ENCODE data around the gene C15orf62. TPM values are rescaled to one million over a fixed set of nuclear protein-coding genes. Genes with fewer than 3 reads are reported as not detected.

The C15orf62 gene
- polyA plus RNA-seq, 1 donor (not counting 4 experiments of a cell fraction or from before 2014, with no cell fraction given) = 0.14 TPM

GRCh38 chr15:40772014-40772413 is 2.2 kb downstream of the C15orf62 start:
- no peaks in the 10 kb centered on the region for H3K9me3 ChIP-seq (ENCODE audit: control insufficient read depth, low read depth, low read length)
- H3K27me3 ChIP-seq (ENCODE audit: control insufficient read depth, extremely low read depth, insufficient read depth, low read length) = no peaks in the 10 kb centered on the region
- no peak overlapping the region for H3K4me2 ChIP-seq (ENCODE audit: control insufficient read depth, extremely low read depth, insufficient read depth, low read depth, low read length)
- no peak overlapping the region for H3K9ac ChIP-seq (ENCODE audit: control insufficient read depth, extremely low read depth, insufficient read depth, low read length)
- H4K20me1 ChIP-seq (ENCODE audit: control insufficient read depth, extremely low read depth, insufficient read depth, low read length) = no peaks in the 10 kb centered on the region
- no peak overlapping the region for H3K27ac ChIP-seq (ENCODE audit: control insufficient read depth, insufficient read depth, low read length)
- H3K9me1 ChIP-seq (ENCODE audit: control insufficient read depth, extremely low read depth, insufficient read depth, low read length) = peaks cover 2% of the 10 kb centered on the region
- TF ChIP-seq CTCF (optimal IDR thresholded peaks at IDR 0.05 in 1 of 3, IDR thresholded peaks at IDR 0.05 in 1 of 3, conservative IDR thresholded peaks at IDR 0.05 in 1 of 3; ENCODE audit: extremely low read depth in 1 of 3, insufficient read depth in 2 of 3, low read length in 3 of 3) (no peak), EZH2 (IDR thresholded peaks at IDR 0.05; ENCODE audit: low read length) (no peak)
- H2AFZ ChIP-seq (ENCODE audit: control insufficient read depth, low read length) = no peak overlapping the region
- H3K36me3 ChIP-seq (ENCODE audit: control insufficient read depth in 2 of 2, extremely low read depth in 1 of 2, insufficient read depth in 2 of 2, low read length in 2 of 2) = peaks cover 30 to 33% of the 10 kb centered on the region in 2 experiments
- peaks cover 42% of the 10 kb centered on the region for H3K4me1 ChIP-seq (ENCODE audit: control insufficient read depth, extremely low read depth, insufficient read depth, low read length)
- H3K4me3 ChIP-seq (ENCODE audit: control insufficient read depth in 2 of 3, extremely low read depth in 1 of 3, insufficient read depth in 2 of 3, low read depth in 1 of 3, low read length in 3 of 3) = no peak overlapping the region
- dilution Hi-C loops (cut with MboI; ENCODE audit: extremely low pct_ligation_motif_present, low sequenced_read_pairs) = no loop called here
- no peak for FAIRE-seq
- no peaks in the 10 kb centered on the region for H3K79me2 ChIP-seq (ENCODE audit: control insufficient read depth, insufficient read depth, low read length)
- DNase-seq (ENCODE audit: low read depth, low spot score) = no peak

- Histone ChIP-seq H3K4me3 (ENCODE audit: control insufficient read depth in 2 of 3, extremely low read depth in 1 of 3, insufficient read depth in 2 of 3, low read depth in 1 of 3, low read length in 3 of 3) (no peak overlapping the region), H3K4me2 (ENCODE audit: control insufficient read depth, extremely low read depth, insufficient read depth, low read depth, low read length) (no peak overlapping the region), H3K9me1 (ENCODE audit: control insufficient read depth, extremely low read depth, insufficient read depth, low read length) (no peaks in the 10 kb centered on the region), H3K9ac (ENCODE audit: control insufficient read depth, extremely low read depth, insufficient read depth, low read length) (no peak overlapping the region), H3K27me3 (ENCODE audit: control insufficient read depth, extremely low read depth, insufficient read depth, low read length) (no peaks in the 10 kb centered on the region), H3K79me2 (ENCODE audit: control insufficient read depth, insufficient read depth, low read length) (no peaks in the 10 kb centered on the region), H2AFZ (ENCODE audit: control insufficient read depth, low read length) (no peak overlapping the region), H3K27ac (ENCODE audit: control insufficient read depth, insufficient read depth, low read length) (no peak overlapping the region), H4K20me1 (ENCODE audit: control insufficient read depth, extremely low read depth, insufficient read depth, low read length) (no peaks in the 10 kb centered on the region), H3K36me3 (ENCODE audit: control insufficient read depth in 2 of 2, extremely low read depth in 1 of 2, insufficient read depth in 2 of 2, low read length in 2 of 2) (peaks cover 31 to 32% of the 10 kb centered on the region in 2 experiments), H3K9me3 (ENCODE audit: control insufficient read depth, low read depth, low read length) (no peaks in the 10 kb centered on the region), H3K4me1 (ENCODE audit: control insufficient read depth, extremely low read depth, insufficient read depth, low read length) (peaks cover 34% of the 10 kb centered on the region)
- dilution Hi-C loops (cut with MboI; ENCODE audit: extremely low pct_ligation_motif_present, low sequenced_read_pairs) = no loop called here
- no peak for TF ChIP-seq CTCF (optimal IDR thresholded peaks at IDR 0.05 in 1 of 3, IDR thresholded peaks at IDR 0.05 in 1 of 3, conservative IDR thresholded peaks at IDR 0.05 in 1 of 3; ENCODE audit: extremely low read depth in 1 of 3, insufficient read depth in 2 of 3, low read length in 3 of 3)
- TF ChIP-seq EZH2 (IDR thresholded peaks at IDR 0.05; ENCODE audit: low read length) = no peak
- FAIRE-seq (no peak), DNase-seq (ENCODE audit: low read depth, low spot score) (no peak)
Measured at GRCh38 chr15:40773496-40773895, 3.7 kb downstream of the C15orf62 start.
